H7 (cell line): ENCODE measurements around the gene NANS. TPM values are rescaled to one million over a fixed set of nuclear protein-coding genes. Genes with fewer than 3 reads are reported as not detected.
"Not testable (repeated sequence)": the region's sequence is repeated elsewhere in the genome, so short reads cannot be mapped to it uniquely, and the experiment has no call there.

Experiments used
- DNase-seq: peaks from one replicate; pipeline ENCODE4 v3.0.0; 2012
- H3K27me3 ChIP-seq: 2 replicates; pipeline ENCODE4 v1.6.0; 2011; ENCODE audit warnings: mild to moderate bottlenecking, low read length; ENCODE audit not compliant: control insufficient read depth, insufficient read depth
- H3K36me3 ChIP-seq: replicated peaks from 2 replicates; pipeline ENCODE4 v1.5.1; 2011; ENCODE audit warnings: low read length; ENCODE audit not compliant: control insufficient read depth, insufficient read depth
- H3K4me3 ChIP-seq: 2 replicates; pipeline ENCODE4 v1.5.1; 2011; ENCODE audit warnings: low read depth, mild to moderate bottlenecking, control low read depth, low read length, moderate library complexity; ENCODE audit not compliant: insufficient read depth
- total RNA-seq: library from RNA; depleted of rRNA; stranded (reverse); fragments of >200 nt; shearing (Covaris generic); gene quantifications from 2 replicates; pipeline ENCODE4 v1.2.3, GENCODE V29; 2014; rRNA removed

The NANS gene
- total RNA-seq: 67.0 and 68.9 TPM in 2 replicates

GRCh38 chr9:98056269-98057137 lies at the start of gene NANS:
TSS of gene NANS (plus strand) at chr9:98056732. CDS start at chr9:98056809, 77 bp downstream.
- Histone ChIP-seq H3K4me3 (peak within 1 kb of the TSS; percentile 75), H3K36me3 (peaks cover 3% of the 10 kb centered on the region), H3K27me3 (no peaks in the 10 kb centered on the region)
- DNase-seq: peak; percentile 99

GRCh38 chr9:98007251-98007928 lies 49.1 kb upstream of the NANS start:
- Histone ChIP-seq H3K36me3 (peaks cover 36% of the 10 kb centered on the region), H3K27me3 (no peaks in the 10 kb centered on the region)
- no peak for DNase-seq

GRCh38 chr9:98008764-98009163 lies 47.8 kb upstream of the NANS start:
- no peaks in the 10 kb centered on the region for H3K27me3 ChIP-seq
- DNase-seq: no peak
- no peak overlapping the region for H3K4me3 ChIP-seq
- peaks cover 40% of the 10 kb centered on the region for H3K36me3 ChIP-seq

More at GRCh38 chr9:98007251-98007928, 49.1 kb upstream of the NANS start:
- H3K4me3 ChIP-seq: no peak overlapping the region

- no peak for DNase-seq
- Histone ChIP-seq H3K27me3 (no peaks in the 10 kb centered on the region), H3K36me3 (peaks cover 39% of the 10 kb centered on the region), H3K4me3 (no peak overlapping the region)
These were observed 47.1 kb upstream of the NANS start for GRCh38 chr9:98009437-98009836.

GRCh38 chr9:98009936-98010335 lies 46.6 kb upstream of the NANS start:
- Histone ChIP-seq H3K36me3 (peaks cover 39% of the 10 kb centered on the region), H3K4me3 (no peak overlapping the region), H3K27me3 (no peaks in the 10 kb centered on the region)
- no peak for DNase-seq

GRCh38 chr9:98010445-98010844 lies 46.1 kb upstream of the NANS start:
- no peaks in the 10 kb centered on the region for H3K27me3 ChIP-seq
- DNase-seq: peak; percentile 60
- no peak overlapping the region for H3K4me3 ChIP-seq
- peaks cover 43% of the 10 kb centered on the region for H3K36me3 ChIP-seq

- no peaks in the 10 kb centered on the region for H3K27me3 ChIP-seq
- peaks cover 42% of the 10 kb centered on the region for H3K36me3 ChIP-seq
- H3K4me3 ChIP-seq: no peak overlapping the region
- no peak for DNase-seq
These were observed 45.4 kb upstream of the NANS start for GRCh38 chr9:98011122-98011521.

GRCh38 chr9:98016137-98016680 lies 40.3 kb upstream of the NANS start:
- DNase-seq: no peak
- no peak overlapping the region for H3K4me3 ChIP-seq
- H3K27me3 ChIP-seq: no peaks in the 10 kb centered on the region
- peaks cover 21% of the 10 kb centered on the region for H3K36me3 ChIP-seq

- no peaks in the 10 kb centered on the region for H3K27me3 ChIP-seq
- H3K4me3 ChIP-seq: no peak overlapping the region
- H3K36me3 ChIP-seq: peaks cover 18% of the 10 kb centered on the region
- no peak for DNase-seq
These were observed 39.2 kb upstream of the NANS start for GRCh38 chr9:98017306-98017705.

GRCh38 chr9:98018347-98018746 lies 38.2 kb upstream of the NANS start:
- Histone ChIP-seq H3K27me3 (no peaks in the 10 kb centered on the region), H3K4me3 (no peak overlapping the region), H3K36me3 (peaks cover 14% of the 10 kb centered on the region)
- no peak for DNase-seq

- no peak for DNase-seq
- no peaks in the 10 kb centered on the region for H3K27me3 ChIP-seq
- H3K36me3 ChIP-seq: peaks cover 11% of the 10 kb centered on the region
- H3K4me3 ChIP-seq: no peak overlapping the region
These were observed 37.4 kb upstream of the NANS start for GRCh38 chr9:98019098-98019497.

GRCh38 chr9:98019869-98020268 lies 36.7 kb upstream of the NANS start:
- peaks cover 11% of the 10 kb centered on the region for H3K36me3 ChIP-seq
- not testable (repeated sequence) for H3K27me3 ChIP-seq, DNase-seq, H3K4me3 ChIP-seq

- no peak for DNase-seq
- Histone ChIP-seq H3K4me3 (no peak overlapping the region), H3K27me3 (no peaks in the 10 kb centered on the region), H3K36me3 (peaks cover 6% of the 10 kb centered on the region)
These were observed 35.9 kb upstream of the NANS start for GRCh38 chr9:98020476-98021145.

GRCh38 chr9:98021306-98022040 lies 35.1 kb upstream of the NANS start:
- Histone ChIP-seq H3K27me3 (no peaks in the 10 kb centered on the region), H3K36me3 (peaks cover 4% of the 10 kb centered on the region), H3K4me3 (no peak overlapping the region)
- DNase-seq: no peak
